ENCODE data around the gene TMC6.
"Not testable (repeated sequence)": the region's sequence is repeated elsewhere in the genome, so short reads cannot be mapped to it uniquely, and the experiment has no call there.

TMC6 gene

GRCh38 chr17:78122931-78123249, 5.7 kb downstream of the TMC6 start:
- DNase-seq = no peak

GRCh38 chr17:78122216-78122930, 6.2 kb downstream of the TMC6 start:
- no peak for DNase-seq

- DNase-seq = no peak
Measured at GRCh38 chr17:78121801-78122215, 6.7 kb downstream of the TMC6 start.

GRCh38 chr17:78120971-78121800, 7.4 kb downstream of the TMC6 start:
- peak; percentile 51 to 61 for DNase-seq

GRCh38 chr17:78120537-78120936, 8.0 kb downstream of the TMC6 start:
- DNase-seq = no peak

- no peak for DNase-seq
Measured at GRCh38 chr17:78118801-78119241, 9.7 kb downstream of the TMC6 start.

GRCh38 chr17:78117027-78117981, 11.3 kb downstream of the TMC6 start:
- peak in 1 of 2 donors; percentile 41 for DNase-seq

- DNase-seq = no peak
Measured at GRCh38 chr17:78116411-78116810, 12.1 kb downstream of the TMC6 start.

- not testable (repeated sequence) for DNase-seq
Measured at GRCh38 chr17:78115803-78116202, 12.8 kb downstream of the TMC6 start.

- DNase-seq = no peak
Measured at GRCh38 chr17:78114831-78115723, 13.5 kb downstream of the TMC6 start.

- DNase-seq = peak in 1 of 2 donors; percentile 32
Measured at GRCh38 chr17:78113804-78114785, 14.5 kb downstream of the TMC6 start.

GRCh38 chr17:78112518-78113471, 15.8 kb downstream of the TMC6 start:
- peak; percentile 87 to 88 for DNase-seq

GRCh38 chr17:78111727-78112517, 16.6 kb downstream of the TMC6 start:
- no peak for DNase-seq

GRCh38 chr17:78111016-78111726, 17.4 kb downstream of the TMC6 start:
- DNase-seq = no peak

- DNase-seq = no peak
Measured at GRCh38 chr17:78110363-78111015, 18.1 kb downstream of the TMC6 start.

- DNase-seq = no peak
Measured at GRCh38 chr17:78109489-78109761, 19.1 kb downstream of the TMC6 start.

GRCh38 chr17:78108726-78109488, 19.6 kb downstream of the TMC6 start:
- no peak for DNase-seq
